Measurements from ENCODE around the gene LRFN2. TPM values are rescaled to one million over a fixed set of nuclear protein-coding genes. Genes with fewer than 3 reads are reported as not detected.

Gene LRFN2
- polyA plus RNA-seq, 1 donor from 2014 or later: 14.8 TPM

GRCh38 chr6:40378725-40379074 is 208.5 kb downstream of the LRFN2 start:
- H3K4me2 ChIP-seq (ENCODE audit: low read length): no peak overlapping the region
- no peaks in the 10 kb centered on the region for H3K9me3 ChIP-seq (ENCODE audit: low read length)
- H3K36me3 ChIP-seq (ENCODE audit: insufficient read depth, low read length): no peaks in the 10 kb centered on the region
- no peaks in the 10 kb centered on the region for H3K79me2 ChIP-seq (replicated peaks; ENCODE audit: insufficient read depth, low read length)
- H3K9ac ChIP-seq (ENCODE audit: low read length): no peak overlapping the region
- H3K27ac ChIP-seq (ENCODE audit: low read length): no peak overlapping the region
- H2AFZ ChIP-seq (ENCODE audit: low read depth, low read length): no peak overlapping the region
- H4K20me1 ChIP-seq (ENCODE audit: insufficient read depth): no peaks in the 10 kb centered on the region
- no peaks in the 10 kb centered on the region for H3F3A ChIP-seq (ENCODE audit: insufficient read depth, low read length, poor library complexity, severe bottlenecking)
- no peaks in the 10 kb centered on the region for H3K9me2 ChIP-seq (ENCODE audit: insufficient read depth, low read length)
- H3K4me3 ChIP-seq (ENCODE audit: low read length): no peak overlapping the region
- TF ChIP-seq RAD21 (conservative IDR thresholded peaks at IDR 0.05) (no peak), SMC3 (conservative IDR thresholded peaks at IDR 0.05; ENCODE audit: poor library complexity) (no peak), MXI1 (conservative IDR thresholded peaks at IDR 0.05; ENCODE audit: poor library complexity, severe bottlenecking) (no peak), EZH2 (IDR thresholded peaks at IDR 0.05; ENCODE audit: borderline replicate concordance, insufficient read depth, low read length, poor library complexity, severe bottlenecking) (no peak), POLR2AphosphoS5 (IDR thresholded peaks at IDR 0.05) (no peak), EP300 (conservative IDR thresholded peaks at IDR 0.05; ENCODE audit: poor library complexity, severe bottlenecking) (no peak), TAF1 (IDR thresholded peaks at IDR 0.05; ENCODE audit: low read depth) (no peak)
- TF ChIP-seq, protein P1, sequence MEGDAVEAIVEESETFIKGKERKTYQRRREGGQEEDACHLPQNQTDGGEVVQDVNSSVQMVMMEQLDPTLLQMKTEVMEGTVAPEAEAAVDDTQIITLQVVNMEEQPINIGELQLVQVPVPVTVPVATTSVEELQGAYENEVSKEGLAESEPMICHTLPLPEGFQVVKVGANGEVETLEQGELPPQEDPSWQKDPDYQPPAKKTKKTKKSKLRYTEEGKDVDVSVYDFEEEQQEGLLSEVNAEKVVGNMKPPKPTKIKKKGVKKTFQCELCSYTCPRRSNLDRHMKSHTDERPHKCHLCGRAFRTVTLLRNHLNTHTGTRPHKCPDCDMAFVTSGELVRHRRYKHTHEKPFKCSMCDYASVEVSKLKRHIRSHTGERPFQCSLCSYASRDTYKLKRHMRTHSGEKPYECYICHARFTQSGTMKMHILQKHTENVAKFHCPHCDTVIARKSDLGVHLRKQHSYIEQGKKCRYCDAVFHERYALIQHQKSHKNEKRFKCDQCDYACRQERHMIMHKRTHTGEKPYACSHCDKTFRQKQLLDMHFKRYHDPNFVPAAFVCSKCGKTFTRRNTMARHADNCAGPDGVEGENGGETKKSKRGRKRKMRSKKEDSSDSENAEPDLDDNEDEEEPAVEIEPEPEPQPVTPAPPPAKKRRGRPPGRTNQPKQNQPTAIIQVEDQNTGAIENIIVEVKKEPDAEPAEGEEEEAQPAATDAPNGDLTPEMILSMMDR (IDR thresholded peaks at IDR 0.05; ENCODE audit: poor library complexity, severe bottlenecking): no peak
- TF ChIP-seq, protein P2, sequence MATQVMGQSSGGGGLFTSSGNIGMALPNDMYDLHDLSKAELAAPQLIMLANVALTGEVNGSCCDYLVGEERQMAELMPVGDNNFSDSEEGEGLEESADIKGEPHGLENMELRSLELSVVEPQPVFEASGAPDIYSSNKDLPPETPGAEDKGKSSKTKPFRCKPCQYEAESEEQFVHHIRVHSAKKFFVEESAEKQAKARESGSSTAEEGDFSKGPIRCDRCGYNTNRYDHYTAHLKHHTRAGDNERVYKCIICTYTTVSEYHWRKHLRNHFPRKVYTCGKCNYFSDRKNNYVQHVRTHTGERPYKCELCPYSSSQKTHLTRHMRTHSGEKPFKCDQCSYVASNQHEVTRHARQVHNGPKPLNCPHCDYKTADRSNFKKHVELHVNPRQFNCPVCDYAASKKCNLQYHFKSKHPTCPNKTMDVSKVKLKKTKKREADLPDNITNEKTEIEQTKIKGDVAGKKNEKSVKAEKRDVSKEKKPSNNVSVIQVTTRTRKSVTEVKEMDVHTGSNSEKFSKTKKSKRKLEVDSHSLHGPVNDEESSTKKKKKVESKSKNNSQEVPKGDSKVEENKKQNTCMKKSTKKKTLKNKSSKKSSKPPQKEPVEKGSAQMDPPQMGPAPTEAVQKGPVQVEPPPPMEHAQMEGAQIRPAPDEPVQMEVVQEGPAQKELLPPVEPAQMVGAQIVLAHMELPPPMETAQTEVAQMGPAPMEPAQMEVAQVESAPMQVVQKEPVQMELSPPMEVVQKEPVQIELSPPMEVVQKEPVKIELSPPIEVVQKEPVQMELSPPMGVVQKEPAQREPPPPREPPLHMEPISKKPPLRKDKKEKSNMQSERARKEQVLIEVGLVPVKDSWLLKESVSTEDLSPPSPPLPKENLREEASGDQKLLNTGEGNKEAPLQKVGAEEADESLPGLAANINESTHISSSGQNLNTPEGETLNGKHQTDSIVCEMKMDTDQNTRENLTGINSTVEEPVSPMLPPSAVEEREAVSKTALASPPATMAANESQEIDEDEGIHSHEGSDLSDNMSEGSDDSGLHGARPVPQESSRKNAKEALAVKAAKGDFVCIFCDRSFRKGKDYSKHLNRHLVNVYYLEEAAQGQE (IDR thresholded peaks at IDR 0.05; ENCODE audit: borderline replicate concordance): no peak
- H3K27me3 ChIP-seq (ENCODE audit: insufficient read depth, low read depth, low read length): no peaks in the 10 kb centered on the region

DNA sequence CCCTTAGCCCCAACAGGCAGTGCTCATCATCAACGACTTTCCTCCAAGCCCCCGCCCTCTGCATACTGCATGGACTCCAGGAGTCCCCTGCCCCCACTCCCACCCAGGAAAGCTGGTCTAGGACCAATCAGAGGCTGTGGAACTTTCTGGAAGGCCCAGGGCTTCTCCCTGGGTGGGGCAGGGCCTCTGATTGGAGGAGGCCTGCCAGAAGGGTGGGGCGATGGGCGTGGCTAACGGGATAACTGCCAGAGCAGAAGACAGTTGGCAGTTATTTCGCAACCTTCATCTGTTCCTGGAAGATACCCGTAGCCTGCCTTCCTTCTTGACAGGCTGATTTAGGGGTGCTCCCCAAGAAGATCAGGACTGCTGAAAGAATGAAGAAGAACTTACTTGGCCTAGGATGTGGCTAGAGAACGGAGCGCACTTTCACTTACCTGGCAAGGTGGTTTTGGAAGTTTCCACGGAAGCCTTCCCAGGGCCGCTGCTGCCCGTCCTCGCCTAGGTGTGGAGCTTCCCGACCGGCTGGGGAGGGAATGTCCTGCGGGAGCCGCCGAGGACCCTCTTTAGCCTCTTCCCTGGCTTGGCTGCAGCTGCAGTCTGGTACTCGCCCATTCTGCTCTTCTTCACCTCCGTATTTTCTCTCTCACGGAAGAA is 209.0 kb downstream of the LRFN2 start:
- H3K4me3 ChIP-seq (ENCODE audit: low read length): no peak overlapping the region
- no peaks in the 10 kb centered on the region for H4K20me1 ChIP-seq (ENCODE audit: insufficient read depth)
- H3K9me3 ChIP-seq (ENCODE audit: low read length): no peaks in the 10 kb centered on the region
- no peak overlapping the region for H2AFZ ChIP-seq (ENCODE audit: low read depth, low read length)
- no peaks in the 10 kb centered on the region for H3K36me3 ChIP-seq (ENCODE audit: insufficient read depth, low read length)
- H3K4me2 ChIP-seq (ENCODE audit: low read length): no peak overlapping the region
- TF ChIP-seq SMC3 (conservative IDR thresholded peaks at IDR 0.05; ENCODE audit: poor library complexity) (no peak), POLR2AphosphoS5 (IDR thresholded peaks at IDR 0.05) (no peak), EP300 (conservative IDR thresholded peaks at IDR 0.05; ENCODE audit: poor library complexity, severe bottlenecking) (no peak), RAD21 (conservative IDR thresholded peaks at IDR 0.05) (no peak)
- no peaks in the 10 kb centered on the region for H3F3A ChIP-seq (ENCODE audit: insufficient read depth, low read length, poor library complexity, severe bottlenecking)
- no peaks in the 10 kb centered on the region for H3K27me3 ChIP-seq (ENCODE audit: insufficient read depth, low read depth, low read length)
- no peak overlapping the region for H3K27ac ChIP-seq (ENCODE audit: low read length)
- no peak overlapping the region for H3K9ac ChIP-seq (ENCODE audit: low read length)
- H3K9me2 ChIP-seq (ENCODE audit: insufficient read depth, low read length): no peaks in the 10 kb centered on the region
- no peaks in the 10 kb centered on the region for H3K79me2 ChIP-seq (replicated peaks; ENCODE audit: insufficient read depth, low read length)

Data from neural cell (in vitro differentiated cells).